HG02642 (cell line): ENCODE measurements around the gene ANKRD24.
"Not testable (repeated sequence)": the region's sequence is repeated elsewhere in the genome, so short reads cannot be mapped to it uniquely, and the experiment has no call there.

Source experiments
- ATAC-seq: cut with Tn5 transposase; IDR thresholded peaks from one replicate; pipeline ENCODE4 v1.9.1; 2021; ENCODE audit warnings: mild to moderate bottlenecking; ENCODE audit not compliant: unreplicated experiment, poor library complexity

The ANKRD24 gene

DNA sequence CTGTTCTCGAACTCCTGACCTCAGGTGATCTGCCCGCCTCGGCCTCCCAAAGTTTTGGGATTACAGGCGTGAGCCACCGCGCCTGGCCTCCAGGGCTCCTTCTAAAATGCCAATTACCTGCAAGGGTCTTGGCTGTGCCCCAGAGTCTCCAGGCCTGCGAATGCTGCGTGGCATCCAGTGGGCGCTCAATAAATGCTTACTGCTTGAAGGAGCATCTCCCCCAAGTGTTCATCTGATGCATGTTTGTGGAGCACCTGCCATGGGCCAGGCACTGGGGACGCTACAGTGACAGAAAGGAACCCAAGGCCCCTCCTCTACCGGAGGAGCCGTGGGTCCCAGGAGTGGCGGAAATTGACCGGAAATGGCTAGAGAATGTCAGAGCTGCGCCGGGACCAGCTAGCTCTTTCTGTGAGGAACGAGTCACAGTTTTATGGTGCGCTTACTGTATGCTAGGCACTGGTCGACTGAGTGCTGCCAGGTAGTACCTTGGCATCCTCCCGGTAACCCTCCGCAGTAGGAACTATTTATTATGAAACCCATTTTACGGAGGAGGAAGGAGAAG, 14.2 kb downstream of the ANKRD24 start:
- no peak for ATAC-seq

DNA sequence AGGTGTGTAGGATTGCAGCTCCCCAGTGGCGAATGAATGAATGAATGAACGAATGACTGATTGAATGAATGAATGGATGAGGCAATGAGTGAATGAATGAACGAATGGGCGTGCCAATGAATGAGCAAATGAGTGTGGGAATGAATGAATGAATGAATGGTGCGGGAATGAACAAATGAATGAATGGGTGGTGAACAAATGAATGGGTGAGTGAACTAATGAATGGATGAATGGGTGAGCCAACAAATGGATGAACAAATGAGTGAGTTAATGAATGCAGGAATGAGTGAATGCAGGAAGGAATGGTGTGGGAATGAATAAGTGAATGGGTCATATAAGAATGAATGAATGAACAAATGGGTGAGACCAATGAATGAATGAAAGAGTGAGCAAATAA, 14.7 kb downstream of the ANKRD24 start:
- ATAC-seq = no peak

DNA sequence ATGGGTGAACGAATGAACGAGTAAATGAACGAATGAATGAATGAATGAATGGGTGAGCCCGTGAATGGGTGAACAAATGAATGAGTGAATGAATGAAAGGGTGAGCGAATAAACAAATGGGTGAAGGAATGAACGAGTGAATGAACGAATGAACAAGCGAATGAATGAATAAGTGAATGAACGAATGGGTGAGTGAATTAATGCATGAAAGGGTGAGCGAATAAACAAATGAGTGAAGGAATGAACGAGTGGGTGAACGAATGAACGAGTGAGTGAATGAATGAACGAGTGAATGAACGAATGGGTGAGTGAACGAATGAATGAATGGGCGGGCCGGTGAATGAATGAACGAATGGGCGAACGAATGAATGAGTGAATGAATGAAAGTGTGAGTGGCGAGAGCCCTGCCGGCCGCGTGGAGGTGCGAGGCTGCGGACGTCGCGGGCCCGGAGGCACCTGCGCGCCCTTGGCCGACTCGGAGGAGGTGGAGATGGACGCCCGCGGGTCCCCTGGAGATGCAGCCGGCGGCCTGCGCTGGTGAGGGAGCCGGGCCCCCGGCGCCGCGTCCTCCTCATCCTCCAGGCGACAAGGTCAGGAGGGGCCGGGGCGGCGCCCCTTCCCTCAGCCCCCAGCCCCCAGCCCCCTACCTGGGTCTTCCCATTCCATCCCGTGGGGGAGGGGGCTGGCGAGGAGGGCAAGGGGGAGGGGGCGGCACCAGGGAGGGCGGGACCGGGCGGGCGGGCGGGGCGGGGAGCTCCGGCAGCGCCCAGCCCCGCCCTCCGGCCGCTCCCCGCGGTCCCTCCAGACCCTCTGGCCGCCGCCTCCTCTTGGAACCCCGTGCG, 15.4 kb downstream of the ANKRD24 start:
- ATAC-seq = no peak

DNA sequence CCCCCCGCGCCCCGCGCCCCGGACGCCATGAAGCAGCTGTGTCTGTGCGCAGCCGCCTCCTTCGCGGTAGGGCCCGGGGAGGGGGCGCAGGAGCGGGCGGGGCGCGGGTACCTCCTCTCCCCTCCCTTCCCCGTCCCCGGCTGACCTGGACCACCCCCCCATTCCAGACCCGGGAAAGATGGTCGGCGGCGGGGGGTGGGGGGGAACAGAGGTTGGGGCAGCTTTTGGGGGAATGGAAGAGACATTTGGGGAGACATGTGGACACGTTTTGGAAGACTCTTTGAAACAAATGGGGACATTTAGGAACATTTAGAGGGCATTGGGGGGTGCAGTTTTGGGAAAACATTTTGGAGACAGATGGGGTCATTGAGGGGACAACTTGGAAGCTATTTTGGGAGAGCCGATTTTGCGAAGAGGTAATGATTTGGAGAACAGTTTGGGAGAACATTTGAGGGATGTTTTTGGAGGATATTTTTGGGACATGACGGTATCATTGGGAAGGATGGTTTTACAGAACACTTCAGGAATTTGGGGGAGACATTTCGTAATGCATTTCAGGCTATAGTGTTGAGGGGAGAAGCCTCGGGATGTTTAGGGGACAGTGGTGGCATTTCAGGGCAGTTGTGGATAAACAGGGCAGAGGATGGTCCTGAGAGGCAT, 16.1 kb downstream of the ANKRD24 start:
- no peak for ATAC-seq

DNA sequence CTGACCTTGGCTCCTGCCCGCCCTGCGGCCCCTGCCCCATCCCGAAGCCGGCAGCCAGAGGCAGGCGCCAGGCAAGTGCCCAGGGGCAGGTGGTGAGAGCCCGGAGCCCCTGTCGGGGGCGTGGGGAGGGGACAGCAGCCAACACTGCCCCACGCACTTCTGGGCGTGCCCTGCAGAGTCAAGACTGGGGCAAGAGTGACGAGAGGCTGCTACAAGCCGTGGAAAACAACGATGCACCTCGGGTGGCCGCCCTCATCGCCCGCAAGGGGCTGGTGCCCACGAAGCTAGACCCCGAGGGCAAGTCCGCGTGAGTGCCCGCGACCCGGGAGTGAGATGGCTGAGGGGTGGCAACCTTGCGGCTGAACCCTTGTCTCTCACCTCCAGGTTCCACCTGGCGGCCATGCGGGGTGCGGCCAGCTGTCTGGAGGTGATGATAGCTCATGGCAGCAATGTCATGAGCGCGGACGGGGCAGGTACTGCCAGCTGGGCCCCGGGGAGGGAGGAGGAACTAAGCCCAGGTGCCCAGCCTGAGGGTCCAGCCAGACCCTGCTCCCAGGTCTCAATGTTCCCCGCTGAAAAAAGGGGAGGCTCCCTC, 17.3 kb downstream of the ANKRD24 start:
- ATAC-seq = no peak

DNA sequence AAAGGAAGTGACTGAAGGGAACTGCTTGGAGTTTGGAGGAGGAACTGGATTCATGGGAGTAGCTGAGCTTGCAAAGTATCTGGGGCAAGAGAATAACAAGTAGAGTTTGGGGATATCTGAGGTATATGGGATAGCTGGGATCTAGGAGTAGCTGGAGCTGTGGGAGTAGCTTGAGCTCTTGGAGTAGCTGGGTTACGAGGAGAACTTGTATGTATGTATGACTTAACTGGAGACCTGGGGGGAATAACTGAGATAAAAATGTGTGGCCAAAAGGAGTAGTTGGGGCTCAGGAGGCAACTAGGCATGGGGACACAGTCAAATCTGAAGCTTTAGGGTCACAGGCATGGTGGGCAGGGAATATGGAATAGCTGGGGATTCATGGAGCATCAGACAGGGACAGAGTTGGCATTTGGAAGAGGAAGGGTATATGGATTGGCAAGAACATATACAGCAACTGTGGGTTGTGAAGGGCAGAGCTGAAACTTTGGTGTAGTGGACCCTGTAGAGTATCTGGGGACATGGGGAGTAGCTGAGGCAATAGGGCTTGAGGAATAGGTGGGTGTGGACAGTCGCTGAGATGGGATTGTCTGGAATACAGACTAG, 18.6 kb downstream of the ANKRD24 start:
- ATAC-seq = no peak

DNA sequence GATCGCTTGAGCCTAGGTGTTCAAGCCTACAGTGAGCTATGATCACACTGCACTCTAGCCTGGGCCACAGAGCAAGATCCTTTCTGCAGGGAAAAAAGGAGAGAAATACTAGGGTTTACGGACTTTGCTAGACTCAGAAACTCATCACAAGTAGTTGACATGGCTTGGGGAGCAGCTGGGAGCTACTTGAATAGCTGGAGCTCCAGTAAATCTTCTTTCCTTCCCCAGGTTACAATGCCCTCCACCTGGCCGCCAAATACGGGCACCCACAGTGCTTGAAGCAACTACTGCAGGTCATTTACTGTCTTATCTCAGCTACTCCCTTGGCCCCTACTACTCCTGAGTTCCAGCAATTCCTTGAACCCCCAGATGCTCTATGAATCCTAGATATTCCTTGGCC, 19.3 kb downstream of the ANKRD24 start:
- ATAC-seq = no peak

DNA sequence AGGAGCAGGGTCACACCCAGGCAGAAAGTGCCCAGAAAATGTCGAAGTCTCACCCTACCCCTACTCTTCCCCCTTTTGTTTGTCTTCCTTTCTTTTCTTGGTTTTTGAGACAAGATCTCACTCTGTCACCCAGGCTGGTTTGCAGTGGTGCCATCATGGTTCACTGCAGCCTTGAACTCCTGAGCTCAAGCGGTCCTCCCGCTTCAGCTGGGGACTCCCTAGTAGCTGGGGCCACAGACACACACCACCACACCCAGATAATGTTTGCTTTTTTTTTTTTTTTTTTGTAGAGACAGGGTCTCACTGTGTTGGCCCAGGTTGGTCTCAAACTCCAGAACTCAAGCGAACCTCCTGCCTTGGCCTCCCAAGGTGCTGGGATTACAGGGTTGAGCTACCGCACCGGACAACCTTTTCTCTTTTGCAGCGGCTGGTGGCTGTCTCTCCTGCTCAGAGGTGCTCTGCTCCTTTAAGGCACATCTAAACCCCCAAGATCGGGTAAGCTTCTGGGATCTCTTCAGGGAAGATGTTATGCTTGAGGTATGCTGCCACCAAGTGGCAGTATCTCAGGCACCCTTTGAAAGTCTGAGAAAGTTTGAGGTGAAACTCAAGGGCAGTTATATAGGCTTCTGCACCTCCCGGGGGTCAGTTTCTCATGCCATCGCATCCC, 24.5 kb downstream of the ANKRD24 start:
- ATAC-seq = no peak

DNA sequence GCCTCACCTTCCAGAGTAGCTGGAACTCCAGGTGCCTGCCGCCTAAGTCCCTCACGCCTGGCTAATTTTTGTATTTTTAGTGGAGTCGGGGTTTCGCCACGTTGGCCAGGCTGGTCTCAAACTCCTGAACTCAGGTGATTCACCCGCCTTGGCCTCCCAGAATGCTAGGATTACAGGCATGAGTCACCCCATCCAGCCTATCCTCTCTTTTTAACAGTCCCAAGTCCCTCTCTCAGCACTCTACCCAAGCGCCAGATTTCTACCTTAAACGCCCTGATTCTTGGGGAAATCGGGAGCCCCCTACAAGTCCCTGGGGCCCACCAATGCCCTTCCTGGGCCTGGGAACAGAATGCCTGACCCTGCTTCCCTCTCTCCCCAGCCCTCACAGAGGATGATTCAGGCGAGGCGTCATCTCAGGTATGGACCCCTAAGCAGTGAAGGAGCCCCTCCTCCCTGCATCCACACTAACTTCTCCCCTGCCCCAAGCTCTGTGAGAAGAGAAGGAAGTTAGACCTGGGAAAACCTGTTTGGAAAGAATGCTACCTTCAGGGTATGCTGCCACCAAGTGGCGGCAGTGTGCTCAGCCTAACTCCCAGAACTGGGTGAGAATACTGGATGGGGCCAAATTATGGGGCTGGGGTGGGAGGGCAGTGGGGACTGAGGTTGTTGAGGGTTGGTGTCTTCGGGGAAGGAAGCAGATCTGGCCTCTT, 26.1 kb downstream of the ANKRD24 start:
- no peak for ATAC-seq

DNA sequence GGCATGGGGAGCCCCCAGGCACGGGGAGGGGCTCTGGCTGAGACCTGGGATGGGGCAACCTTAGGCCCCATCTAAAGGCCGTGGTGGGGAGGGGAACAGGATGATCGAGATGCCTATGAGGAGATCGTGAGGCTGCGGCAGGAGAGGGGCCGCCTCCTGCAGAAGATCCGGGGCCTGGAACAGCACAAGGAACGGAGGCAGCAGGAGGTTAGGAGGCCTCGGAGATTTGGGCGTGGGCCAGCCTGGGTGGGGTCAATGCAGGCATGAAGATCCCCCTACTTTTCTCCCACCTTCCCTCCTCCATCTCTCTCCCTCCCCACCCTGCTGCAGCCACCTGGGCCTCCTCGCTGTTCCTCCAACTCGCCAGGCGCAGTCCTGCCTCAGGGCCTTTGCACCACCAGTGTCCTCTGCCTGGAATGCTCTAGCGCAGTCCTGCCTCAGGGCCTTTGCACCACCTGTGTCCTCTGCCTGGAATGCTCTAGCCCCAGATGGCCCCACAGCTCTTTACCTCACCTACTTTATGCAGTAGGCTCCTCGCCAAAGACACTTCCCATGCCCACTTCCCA, 27.8 kb downstream of the ANKRD24 start:
- no peak for ATAC-seq

DNA sequence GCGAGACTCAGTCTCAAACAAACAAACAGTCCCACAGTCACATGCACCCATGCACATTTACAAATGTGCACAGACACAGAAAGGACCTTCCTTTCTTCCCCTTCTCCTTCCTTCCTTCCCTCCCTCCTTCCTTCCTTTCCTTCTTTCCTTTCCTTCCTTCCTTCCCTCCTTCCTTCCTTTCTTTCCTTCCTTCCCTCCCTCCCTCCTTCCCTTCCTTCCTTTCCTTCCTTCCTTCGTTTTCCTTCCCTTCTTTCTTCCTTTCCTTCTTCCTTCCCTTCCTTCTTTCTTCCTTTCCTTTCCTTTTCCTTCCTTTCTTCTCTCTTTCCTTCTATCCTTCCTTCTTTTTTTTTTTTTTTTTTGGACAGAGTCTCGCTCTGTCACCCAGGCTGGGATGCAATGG, 30.6 kb downstream of the ANKRD24 start:
- ATAC-seq = no peak

DNA sequence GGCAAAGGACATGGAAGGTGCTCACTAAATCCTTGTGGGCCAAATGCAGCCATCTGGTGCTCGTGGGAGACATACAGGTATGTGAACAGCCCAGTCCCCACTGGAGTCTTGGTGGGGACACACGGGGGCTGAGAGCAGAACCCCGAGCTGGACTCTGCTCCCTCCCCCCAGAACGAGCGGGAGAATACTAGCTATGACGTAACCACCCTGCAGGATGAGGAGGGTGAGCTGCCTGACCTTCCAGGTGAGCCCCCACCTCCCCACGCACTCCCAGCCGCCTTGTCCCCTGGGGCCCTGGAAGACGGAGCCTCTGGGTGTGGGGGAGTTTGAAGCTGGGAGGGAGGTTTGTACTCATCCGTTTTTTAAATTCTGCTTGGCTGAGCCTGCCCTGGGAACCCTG, 33.3 kb downstream of the ANKRD24 start:
- no peak for ATAC-seq

DNA sequence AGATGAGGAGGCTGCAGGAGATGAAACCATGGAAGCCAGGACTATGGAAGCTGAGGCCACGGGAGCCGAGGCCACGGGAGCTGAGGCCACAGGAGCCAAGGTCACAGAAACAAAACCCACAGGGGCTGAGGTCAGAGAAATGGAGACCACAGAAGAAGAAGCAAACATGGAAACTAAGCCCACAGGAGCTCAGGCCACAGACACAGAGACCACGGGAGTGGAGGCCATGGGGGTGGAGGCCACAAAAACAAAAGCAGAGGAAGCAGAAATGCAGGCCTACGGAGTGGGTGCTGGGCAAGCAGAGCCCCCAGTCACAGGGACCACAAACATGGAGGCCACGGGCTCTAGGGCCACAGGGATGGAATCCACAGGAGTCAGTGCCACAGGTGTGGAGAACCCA, 34.4 kb downstream of the ANKRD24 start:
- no peak for ATAC-seq

DNA sequence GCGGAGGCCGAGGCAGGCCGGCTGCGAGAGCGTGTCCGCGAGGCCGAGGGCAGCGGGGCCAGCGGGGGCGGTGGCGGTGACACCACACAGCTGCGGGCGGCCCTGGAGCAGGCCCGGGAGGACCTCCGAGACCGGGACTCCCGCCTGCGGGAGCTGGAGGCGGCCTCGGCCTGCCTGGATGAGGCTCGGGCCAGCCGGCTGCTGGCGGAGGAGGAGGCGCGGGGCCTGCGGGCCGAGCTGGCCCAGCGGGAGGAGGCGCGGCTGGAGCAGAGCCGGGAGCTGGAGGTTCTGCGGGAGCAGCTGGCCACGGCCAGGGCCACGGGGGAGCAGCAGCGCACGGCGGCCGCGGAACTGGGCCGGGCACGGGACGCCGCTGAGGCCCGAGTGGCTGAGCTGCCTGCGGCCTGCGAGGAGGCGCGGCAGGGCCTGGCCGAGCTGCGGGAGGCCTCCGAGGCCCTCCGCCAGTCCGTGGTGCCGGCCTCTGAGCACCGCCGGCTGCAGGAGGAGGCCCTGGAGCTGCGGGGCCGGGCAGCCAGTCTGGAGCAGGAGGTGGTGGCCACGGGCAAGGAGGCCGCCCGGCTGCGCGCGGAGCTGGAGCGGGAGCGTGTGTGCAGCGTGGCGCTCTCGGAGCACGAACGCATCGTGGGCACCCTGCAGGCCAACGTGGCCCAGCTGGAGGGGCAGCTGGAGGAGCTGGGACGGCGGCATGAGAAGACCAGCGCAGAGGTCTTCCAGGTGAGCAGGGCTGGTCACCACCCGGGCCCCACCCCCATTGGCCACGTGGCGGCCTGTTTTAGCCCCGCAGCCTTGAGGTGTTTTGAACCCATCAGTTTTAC, 35.2 kb downstream of the ANKRD24 start:
- no peak for ATAC-seq

DNA sequence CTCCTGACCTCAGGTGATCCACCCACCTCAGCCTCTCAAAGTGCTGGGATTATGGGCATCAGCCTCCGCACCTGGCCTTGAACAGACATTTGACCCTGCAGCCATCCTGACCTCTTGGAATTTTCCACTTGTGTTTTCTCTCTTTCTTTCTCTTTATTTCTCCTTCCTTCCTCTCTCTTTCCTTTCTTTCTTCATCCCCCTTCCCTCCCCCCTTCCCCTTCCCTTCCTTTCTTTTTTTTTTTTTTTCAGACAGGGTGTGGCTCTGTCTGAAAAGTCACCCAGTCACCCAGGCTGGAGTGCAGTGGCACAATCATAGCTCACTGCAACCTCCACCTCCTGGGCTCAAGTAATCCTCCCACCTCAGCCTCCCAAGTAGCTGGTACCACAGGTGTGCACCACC, 36.0 kb downstream of the ANKRD24 start:
- not testable (repeated sequence) for ATAC-seq

DNA sequence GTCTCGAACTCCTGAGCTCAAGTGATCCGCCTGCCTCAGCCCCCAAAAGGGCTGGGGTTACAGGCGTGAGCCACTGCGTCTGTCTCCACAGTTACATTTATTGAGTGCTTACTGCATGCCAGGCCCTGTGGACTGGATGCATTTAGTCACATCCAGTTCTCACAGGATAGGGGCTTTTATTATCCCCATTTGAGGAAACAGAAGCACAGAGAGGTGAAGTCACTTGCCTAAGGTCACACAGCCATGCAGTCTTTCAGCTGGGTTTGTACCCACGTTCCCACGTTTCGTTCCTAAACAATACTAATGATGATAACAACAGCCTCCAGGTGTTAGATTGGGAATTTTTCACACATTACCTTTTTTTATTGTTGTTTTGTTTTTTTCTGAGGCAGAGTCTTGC, 37.7 kb downstream of the ANKRD24 start:
- no peak for ATAC-seq

DNA sequence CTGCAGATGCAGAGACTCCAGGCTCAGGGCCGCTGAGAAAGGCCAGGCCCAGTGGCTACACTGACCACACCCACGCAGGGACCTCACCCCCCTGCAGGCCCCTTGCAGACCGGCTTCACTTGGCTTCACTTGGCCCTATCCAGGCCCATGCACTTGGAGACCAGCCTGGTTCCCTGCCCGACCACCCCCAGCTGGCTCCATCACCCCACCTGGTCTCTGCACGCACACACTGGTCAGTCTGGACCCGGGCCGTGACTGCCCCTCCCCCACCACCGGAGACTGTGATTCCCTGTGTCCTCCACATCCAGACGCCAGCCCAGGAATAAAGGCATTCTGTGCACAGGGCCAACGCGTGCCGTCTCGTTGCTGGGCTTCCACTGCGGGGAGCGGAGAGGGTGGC, 42.0 kb downstream of the ANKRD24 start:
- ATAC-seq = no peak

DNA sequence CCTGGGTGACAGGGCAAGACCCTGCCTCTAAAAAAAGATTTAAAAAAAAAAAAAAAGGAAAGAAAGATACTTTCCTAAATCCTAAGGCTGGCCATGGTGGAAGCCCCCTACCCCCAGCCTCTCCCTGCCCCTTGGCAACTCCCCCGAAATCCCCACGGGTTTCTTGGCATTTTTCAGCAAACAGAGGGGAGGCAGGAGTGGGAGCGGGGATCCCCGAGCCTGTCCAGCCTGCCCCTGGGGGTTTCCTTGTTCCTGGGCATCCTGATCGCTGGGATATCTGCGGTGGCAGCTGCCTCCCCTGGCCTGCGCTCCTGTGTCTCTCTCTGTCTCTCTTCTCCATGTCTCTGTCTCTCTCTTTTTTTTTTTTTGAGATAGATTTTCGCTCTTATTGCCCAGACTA, 43.4 kb downstream of the ANKRD24 start:
- no peak for ATAC-seq

DNA sequence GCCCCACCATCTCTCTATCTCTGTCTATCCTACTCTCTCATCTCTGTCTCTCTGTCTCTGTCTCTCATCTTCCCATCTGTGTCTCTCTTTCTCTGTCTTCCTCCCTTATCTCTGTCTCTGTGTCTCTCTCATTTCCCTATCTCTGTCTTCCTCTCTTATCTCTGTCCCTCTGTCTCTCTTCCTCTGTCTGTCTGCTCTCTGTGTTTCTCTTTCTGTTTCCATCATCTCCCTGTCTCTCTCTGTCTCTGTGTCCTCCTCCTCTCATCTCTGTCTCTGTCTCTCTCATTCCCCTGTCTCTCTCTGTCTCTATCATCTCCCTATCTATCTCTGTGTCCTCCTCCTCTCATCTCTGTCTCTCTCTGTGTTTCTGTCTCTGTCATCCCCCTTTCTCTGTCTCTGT, 45.3 kb downstream of the ANKRD24 start:
- ATAC-seq = no peak
